CD4-positive, alpha-beta T cell treated with Interleukin-4 for 1 hour (primary cell): Measurements from ENCODE around the gene SPIB.

Source experiments
- DNase-seq, 2 donors: peaks; one replicate each; pipeline ENCODE4 v3.0.0-alpha.2; 2020 to 2022

The SPIB gene

DNA sequence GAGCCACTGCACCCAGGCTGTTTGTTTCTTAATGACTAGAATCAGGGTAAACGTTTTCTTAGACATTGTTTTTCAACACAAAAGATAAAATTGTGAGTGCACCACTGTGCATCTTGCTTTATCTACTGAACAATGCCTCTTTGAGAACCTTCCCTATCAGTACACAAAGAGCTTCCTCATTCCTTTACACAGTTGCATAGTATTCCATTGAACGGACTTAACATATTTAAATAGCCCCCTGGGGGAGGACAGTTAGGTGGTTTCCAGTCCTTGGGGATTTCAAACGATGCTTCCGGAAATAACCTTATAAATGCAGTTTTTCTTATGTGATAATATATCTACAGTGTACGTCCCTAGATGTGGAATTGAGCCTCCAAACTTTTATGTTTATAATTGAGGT is 26.0 kb upstream of the SPIB start:
- DNase-seq, result no peak

DNA sequence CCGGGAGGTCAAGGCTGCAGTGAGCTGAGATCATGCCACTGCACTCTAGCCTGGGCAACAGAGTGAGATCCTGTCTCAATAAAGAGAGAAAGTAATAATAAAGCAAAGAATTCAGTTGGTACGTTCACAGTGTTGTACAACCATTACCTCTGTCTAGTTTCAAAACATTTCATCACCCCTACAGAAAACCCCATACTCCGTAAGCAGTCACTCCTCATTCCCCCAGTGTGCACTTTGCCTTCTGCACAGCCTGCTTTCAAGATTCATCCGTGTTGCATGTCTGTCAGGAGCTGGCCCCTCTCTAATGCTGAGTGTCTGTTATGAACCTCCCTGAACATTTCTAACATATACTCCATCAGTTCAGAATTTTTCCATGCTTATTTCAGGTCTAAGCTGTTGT is 25.1 kb upstream of the SPIB start:
- no peak for DNase-seq

DNA sequence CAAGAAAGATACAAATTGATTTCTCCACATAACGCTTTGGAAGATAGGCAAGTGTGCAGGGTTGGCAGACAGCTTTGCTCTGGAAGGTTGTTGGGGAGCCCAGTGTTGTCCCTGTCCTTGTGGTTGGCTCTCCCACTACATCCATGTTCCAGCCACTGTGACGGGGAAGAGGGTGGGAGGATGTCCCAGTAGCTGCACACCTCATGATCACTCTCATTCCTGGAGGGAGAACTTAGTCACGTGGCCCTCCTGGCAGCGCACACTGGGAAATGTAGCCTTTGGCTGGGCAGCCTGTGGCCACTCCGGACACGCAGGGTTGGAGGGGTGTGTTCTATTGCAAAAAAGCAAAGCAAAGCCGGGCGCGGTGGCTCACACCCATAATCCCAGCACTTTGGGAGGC is 24.7 kb upstream of the SPIB start:
- no peak for DNase-seq

DNA sequence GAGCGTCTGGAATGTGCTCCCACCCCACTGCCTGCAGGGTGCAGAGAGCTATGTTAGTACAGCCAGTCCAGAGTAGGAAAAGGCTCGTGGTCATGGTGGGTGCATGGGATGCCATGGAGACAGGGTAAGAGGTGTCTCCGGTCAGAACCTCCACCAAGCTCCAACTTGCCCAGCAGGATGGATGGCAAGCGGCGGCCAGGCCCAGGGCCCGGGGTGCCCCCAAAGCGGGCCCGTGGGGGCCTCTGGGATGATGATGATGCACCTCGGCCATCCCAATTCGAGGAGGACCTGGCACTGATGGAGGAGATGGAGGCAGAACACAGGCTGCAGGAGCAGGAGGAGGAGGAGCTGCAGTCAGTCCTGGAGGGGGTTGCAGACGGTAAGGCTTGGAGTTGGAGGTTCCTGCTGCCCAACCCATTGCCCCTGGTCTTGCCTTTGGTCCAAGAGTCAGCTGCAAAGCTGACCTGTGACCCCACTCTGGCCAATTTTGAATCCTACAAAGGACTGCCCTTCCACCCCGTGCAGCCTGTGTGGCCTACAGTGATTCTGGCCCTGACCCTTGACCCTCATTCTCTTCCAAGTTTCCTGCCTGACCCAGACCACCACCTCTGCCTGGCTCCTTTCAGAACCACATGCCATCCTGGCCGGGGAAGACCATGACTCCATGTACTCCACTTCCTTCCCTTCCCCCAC is 19.9 kb upstream of the SPIB start:
- DNase-seq, result no peak

DNA sequence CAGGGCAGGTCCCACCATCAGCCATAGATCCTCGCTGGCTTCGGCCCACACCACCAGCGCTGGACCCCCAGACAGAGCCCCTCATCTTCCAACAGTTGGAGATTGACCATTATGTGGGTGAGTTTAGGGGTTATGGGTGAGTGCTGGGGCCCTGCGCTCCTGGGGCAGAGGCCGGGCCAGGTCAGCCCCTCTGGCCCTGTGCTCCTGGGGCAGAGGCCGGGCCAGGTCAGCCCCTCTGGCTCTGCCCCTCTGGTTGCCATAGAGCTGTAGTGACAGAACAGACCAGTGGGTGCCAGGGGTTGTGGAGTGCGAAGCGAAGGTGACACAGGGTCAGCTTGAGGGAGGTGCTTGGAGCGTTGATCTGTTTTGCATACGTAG is 19.4 kb upstream of the SPIB start:
- no peak for DNase-seq

DNA sequence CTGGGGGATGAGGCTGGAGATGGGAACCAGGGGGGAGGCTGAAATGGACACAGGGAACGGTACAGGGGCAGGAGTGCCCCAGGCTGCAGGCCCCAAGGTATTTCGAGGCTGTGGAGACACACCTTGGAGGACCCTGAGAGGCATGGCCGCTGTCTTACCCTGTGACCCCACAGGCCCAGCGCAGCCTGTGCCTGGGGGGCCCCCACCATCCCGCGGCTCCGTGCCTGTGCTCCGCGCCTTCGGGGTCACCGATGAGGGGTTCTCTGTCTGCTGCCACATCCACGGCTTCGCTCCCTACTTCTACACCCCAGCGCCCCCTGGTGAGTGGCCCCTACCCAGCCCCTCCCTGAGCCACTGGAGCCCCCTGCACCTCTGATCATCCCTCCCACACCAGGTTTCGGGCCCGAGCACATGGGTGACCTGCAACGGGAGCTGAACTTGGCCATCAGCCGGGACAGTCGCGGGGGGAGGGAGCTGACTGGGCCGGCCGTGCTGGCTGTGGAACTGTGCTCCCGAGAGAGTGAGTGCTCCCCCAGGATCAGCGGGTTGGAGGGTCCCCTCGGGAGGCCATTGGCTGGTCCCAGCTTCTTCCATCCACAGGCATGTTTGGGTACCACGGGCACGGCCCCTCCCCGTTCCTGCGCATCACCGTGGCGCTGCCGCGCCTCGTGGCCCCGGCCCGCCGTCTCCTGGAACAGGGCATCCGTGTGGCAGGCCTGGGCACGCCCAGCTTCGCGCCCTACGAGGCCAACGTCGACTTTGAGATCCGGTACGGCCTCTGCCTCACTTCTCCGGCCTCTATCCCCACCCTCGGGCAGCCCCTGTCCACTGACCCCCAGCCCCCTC is 16.9 kb upstream of the SPIB start:
- DNase-seq, result no peak

DNA sequence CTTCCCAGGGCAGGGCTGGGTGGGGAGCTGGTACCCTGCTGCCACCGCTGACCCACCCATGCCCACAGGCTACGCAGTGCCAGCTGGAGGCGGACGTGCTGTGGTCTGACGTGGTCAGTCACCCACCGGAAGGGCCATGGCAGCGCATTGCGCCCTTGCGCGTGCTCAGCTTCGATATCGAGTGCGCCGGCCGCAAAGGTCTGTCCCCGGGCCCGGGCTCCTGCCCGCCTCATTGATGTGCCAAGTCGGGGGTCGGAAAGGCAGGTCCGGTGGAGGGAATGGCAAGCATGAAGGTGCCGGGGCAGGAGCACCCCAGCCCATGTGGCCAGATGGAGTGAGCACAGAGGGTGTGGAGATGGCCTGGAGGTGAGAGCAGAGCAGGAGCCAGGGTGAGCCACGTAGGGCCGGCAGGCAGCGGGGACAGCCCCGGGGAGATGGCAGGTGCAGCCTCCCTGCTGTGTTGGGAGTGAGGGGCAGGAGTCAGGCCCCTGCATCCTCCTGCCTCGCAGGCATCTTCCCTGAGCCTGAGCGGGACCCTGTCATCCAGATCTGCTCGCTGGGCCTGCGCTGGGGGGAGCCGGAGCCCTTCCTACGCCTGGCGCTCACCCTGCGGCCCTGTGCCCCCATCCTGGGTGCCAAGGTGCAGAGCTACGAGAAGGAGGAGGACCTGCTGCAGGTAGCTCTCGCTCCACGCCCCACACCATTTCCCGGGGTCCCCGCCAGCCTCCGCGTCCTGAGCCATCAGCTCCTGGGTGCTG is 16.0 kb upstream of the SPIB start:
- DNase-seq, result no peak

DNA sequence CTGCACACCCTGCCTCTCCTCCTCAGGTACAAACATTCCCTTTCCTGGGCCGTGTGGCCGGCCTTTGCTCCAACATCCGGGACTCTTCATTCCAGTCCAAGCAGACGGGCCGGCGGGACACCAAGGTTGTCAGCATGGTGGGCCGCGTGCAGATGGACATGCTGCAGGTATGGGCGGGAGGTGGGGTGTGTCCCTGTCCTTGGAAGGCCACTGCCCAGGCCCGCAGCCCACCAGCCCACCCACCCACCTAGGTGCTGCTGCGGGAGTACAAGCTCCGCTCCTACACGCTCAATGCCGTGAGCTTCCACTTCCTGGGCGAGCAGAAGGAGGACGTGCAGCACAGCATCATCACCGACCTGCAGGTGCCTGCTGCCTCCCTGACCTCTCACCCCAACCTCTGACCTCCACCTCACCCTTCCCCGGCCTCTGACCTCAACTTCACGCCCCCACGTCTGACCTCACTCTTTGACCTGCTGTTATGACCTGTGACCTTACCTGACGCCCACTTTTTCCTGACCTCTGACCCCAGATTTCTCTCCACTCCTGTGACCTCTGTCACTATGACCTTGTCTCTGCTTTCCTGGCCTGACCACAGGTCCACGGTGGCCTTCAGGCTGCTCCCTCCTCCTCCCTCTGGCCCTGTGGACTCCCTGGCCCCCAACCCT is 12.4 kb upstream of the SPIB start:
- DNase-seq, result no peak

DNA sequence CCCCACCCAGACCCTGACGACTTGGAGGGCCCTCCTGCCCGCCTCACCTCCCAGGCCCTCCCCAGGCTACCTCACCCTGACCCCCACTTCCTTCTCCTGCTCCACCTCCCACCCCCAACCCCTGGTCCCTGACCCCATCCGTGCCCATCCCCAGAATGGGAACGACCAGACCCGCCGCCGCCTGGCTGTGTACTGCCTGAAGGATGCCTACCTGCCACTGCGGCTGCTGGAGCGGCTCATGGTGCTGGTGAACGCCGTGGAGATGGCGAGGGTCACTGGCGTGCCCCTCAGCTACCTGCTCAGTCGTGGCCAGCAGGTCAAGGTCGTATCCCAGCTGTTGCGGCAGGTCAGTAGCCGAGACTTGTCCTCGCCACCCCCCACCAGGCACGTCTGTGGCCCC is 11.9 kb upstream of the SPIB start:
- no peak for DNase-seq

DNA sequence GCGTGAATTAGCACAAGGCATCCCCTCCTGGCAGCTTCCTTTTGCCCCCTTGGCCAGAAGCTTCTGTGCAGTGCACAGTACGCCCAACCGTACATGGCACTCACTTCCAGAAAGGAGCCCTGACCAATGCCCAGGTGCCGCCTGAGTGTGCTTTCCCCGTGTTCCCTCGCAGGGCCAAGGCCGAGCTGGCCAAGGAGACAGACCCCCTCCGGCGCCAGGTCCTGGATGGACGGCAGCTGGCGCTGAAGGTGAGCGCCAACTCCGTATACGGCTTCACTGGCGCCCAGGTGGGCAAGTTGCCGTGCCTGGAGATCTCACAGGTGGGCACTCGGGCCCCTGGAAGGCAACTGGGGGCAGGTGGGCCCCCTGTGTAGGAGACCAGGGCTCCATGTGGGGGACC is 9.4 kb upstream of the SPIB start:
- no peak for DNase-seq

DNA sequence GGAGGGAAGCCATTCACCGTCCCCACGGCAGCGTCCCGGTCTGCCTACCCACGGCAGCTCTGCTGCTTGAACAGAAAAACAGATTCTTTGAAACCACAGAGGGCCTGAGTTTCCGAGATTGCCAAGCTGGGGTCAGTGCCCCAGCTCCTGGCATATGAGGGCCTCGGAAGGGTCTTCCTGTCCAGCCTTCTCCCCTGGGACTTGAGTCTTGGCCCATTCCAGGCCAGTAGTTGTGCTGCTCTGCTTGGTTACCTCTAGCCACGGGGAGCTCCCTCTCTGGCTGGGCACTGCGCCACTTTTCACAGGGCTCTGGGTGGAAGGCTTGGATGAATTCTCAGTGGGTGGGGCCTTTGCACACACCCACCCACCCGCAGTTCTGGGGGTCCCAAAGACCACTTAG is 8.6 kb upstream of the SPIB start:
- no peak for DNase-seq

DNA sequence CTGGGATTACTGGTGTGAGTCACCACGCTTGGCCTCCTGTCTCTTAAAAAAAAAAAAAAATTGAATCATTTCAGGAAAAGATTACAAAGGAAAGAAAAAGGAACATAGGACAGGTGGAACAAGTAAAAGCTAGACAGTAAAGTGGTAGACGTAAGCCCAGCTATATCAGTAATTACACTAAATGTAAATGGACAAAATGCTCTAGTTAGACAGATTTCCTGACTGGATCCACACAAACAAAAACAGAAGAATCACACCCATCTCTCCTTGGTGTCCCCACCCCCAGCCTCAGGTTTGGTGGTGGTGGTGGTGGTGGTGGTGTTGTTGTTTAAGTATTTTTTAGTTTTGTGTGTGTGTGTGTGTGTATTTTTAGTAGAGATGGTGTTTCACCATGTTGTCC is 6.3 kb upstream of the SPIB start:
- DNase-seq, result no peak

DNA sequence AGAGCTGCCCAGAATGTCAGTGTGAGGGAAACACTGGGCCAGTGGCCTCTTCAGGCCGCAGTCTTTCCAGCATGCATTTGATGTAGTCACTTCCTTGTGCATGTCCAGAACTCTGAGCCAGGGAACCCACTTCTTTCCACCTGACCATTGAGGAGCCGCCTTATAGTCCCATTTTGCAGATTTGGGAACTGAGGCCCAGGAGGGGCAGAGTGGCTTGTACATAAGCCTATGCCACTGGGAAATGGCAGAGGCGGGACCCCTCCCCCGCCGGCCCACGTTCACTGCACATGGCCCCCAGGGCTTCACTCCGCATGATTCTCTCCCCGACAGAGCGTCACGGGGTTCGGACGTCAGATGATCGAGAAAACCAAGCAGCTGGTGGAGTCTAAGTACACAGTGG is 5.6 kb upstream of the SPIB start:
- no peak for DNase-seq

DNA sequence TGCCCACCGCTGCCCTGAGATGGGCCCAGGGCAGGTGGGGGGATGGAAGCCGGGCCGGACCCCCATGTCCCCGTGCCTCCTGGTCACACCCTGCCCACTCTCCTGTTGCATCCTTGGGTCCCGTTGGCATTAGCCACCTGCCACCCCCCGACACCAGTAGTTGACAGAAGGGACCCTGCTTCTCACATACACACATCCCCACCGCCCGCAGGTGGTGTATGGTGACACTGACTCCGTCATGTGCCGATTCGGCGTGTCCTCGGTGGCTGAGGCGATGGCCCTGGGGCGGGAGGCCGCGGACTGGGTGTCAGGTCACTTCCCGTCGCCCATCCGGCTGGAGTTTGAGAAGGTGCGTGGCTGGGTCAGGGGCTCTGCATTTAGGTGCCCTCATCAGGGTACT is 5.2 kb upstream of the SPIB start:
- DNase-seq, result no peak

DNA sequence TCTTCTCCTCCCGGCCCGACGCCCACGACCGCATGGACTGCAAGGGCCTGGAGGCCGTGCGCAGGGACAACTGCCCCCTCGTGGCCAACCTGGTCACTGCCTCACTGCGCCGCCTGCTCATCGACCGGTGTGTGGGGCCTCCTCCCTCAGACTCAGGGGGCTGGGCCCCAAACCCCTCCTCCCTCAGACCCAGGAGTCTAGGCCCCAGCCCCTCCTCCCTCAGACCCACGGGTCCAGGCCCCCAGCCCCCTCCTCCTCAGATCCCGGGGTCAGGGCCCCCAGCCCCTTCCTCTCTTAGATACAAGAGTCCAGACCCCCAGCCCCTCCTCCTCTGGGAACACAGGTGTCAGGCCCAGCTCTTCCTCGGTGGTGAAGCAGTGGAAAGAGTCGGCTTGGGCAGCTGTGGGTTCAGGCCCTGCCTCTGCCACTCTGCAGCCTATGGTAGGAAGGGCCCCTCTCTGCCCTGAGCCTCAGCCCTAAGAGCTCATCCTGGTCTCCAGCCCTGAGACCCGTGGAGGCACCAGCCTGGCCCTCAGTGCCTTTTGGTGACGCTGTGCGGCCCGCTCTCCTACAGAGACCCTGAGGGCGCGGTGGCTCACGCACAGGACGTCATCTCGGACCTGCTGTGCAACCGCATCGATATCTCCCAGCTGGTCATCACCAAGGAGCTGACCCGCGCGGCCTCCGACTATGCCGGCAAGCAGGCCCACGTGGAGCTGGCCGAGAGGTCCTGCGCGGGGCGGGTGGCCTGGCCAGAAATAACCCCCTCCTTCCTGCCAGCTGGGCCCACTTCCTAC is 3.7 kb upstream of the SPIB start:
- peak; percentile 77 to 85 for DNase-seq

DNA sequence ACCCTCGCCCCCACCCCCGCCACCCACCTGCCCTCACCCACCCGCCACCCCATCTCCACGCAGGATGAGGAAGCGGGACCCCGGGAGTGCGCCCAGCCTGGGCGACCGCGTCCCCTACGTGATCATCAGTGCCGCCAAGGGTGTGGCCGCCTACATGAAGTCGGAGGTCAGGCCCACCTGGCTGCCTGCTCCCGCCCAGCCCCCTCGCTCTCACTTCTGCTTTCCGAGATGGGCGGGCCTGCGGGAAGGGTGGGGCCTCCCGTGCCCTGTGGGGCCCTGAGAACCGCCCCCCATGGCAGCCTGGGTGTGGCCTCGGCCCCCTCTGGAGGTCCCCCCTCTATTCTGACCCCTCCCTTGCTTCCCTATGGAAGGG is 3.1 kb upstream of the SPIB start:
- peak; percentile 18 to 88 for DNase-seq

DNA sequence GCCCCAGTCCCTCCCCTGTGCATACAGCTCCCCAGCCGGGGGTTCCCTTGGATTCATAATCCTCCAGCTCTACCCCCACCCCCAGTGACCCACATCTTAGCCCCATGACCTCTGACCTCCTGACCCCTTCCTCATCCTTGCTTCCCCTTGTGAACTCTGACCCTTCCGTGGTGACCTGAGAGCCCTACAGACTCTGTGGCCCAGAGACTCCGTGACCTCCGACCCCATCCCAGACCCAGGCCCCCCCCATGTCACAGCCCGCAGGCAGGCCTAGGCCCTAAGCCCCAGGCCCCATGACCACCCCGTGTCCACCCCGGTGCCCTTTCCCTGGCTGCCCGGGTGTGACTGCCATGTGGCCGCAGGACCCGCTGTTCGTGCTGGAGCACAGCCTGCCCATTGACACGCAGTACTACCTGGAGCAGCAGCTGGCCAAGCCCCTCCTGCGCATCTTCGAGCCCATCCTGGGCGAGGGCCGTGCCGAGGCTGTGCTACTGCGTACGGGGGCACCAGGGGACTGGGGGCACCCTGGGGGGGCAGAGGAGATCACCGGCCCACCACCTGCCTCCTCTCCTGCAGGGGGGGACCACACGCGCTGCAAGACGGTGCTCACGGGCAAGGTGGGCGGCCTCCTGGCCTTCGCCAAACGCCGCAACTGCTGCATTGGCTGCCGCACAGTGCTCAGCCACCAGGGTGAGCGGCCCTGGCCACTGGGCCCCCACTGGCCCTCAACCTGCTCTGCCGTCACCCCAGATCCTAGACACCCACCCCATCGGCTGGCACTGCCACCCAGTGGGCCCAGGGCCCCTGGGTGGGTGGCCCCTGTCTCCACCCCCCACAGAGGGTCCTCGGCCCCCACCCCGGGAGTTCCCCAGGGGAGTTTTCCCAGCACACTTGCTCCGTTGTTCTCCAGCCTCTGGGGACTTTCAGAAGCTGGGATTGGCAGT is 2.4 kb upstream of the SPIB start:
- DNase-seq, result no peak

DNA sequence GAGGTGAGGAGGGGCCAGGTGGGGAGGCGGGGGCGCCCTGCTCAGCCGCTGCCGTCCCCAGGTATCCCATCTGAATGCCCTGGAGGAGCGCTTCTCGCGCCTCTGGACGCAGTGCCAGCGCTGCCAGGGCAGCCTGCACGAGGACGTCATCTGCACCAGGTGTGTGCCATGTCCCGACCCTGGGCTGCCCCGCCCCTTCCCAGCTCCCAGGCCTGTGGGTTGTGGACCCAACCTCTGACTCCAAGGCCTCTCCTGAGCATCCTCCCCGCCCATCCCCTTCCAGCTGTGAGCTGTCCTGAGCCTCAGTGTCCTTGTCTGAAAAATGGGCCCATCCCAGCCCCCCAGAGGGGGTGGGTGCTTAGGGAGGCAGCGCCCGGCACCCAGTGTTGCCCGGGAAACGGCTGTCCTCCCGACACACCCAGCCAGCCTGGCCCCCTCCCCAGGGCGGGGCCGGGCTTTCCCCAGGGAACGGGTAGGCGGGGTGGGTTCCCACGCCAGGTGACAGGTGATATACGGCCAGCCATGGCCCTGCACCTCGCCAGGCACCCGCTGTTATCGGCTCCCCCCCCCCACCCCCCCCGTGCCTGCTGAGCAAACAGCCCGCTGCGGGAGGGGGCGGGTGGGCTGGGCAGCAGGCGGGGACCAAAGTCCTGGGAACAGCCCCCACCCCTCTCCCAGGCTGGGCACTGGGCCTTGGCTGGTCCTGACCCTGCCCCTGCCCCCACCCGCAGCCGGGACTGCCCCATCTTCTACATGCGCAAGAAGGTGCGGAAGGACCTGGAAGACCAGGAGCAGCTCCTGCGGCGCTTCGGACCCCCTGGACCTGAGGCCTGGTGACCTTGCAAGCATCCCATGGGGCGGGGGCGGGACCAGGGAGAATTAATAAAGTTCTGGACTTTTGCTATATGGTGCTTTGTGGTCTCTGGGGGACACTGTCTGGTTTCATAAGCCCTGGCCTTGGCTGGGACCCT is 1.3 kb upstream of the SPIB start:
- DNase-seq, result peak in 1 of 2 donors; percentile 41

DNA sequence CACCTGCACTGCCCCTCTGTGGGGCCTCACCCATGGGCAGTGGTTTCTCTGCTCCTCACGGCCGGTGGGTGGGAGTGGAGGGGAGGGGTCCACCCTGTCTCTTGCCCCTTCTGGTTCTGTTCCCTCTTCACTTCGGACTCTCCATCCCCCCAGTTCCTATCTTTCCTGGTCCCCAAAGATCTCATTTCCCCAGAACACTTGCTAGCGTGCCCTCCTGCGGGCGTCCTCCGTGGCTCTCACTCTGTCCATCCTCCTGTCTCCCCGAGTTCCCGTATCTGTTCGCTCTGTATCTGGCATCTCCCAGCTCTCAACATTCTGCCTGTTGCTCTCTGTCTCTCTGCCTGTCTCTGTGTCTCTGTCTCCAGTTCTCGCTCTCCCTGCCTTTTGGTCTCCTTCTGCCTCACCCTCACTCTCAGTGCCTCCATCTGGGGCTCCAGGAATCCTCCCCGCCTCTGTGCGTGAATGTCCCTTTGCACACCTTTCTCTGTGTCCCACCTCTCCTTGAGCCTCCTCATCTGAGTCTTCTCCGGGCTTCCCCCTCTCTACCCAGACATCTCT is 363 bp downstream of the SPIB start:
- no peak for DNase-seq

DNA sequence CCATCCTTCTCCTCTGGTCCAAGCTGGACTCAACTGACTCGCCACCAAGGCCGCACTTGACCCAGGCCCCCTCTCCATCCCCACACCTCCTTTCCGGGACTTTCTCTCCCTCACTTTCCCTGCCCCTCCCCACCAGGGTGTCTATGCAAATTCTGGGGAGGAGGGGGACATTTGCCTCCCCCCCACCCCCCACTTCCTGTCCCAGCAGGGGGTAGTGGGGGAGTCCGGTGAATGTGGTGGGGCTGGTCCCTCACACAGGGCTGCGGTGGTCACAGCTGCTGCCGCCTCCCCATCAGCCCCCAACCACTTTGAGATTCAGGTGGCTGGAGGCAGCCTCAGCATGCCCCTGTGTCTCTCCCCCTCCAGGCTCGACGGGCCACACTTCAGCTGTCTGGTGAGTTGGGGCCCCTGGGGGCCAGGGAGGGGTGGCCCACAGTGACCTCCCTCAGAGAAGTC is 870 bp downstream of the SPIB start:
- no peak for DNase-seq
